Endothelial cell (in vitro differentiated cells): ENCODE data around the gene POLR1D. TPM values are rescaled to one million over a fixed set of nuclear protein-coding genes. Genes with fewer than 3 reads are reported as not detected.

Experiments used
- DNase-seq: peaks from one replicate; pipeline ENCODE4 v3.0.0; 2021; ENCODE audit warnings: low spot score
- H3K27ac Mint-ChIP-seq: one replicate; pipeline ENCODE4 v1.8.0; 2021; ENCODE audit warnings: mixed read lengths, inconsistent platforms; ENCODE audit not compliant: unreplicated experiment
- H3K27me3 Mint-ChIP-seq: one replicate; pipeline ENCODE4 v1.8.0; 2021; ENCODE audit warnings: mild to moderate bottlenecking, moderate library complexity, mixed read lengths, inconsistent platforms; ENCODE audit not compliant: unreplicated experiment
- H3K36me3 Mint-ChIP-seq: one replicate; pipeline ENCODE4 v1.8.0; 2021; ENCODE audit warnings: mild to moderate bottlenecking, low read depth, mixed read lengths, inconsistent platforms; ENCODE audit not compliant: unreplicated experiment
- H3K4me1 Mint-ChIP-seq: one replicate; pipeline ENCODE4 v1.8.0; 2021; ENCODE audit warnings: mild to moderate bottlenecking, mixed read lengths, inconsistent platforms; ENCODE audit not compliant: unreplicated experiment
- H3K4me3 Mint-ChIP-seq: one replicate; pipeline ENCODE4 v1.8.0; 2021; ENCODE audit warnings: mild to moderate bottlenecking, mixed read lengths, inconsistent platforms; ENCODE audit not compliant: unreplicated experiment
- H3K9me3 Mint-ChIP-seq: one replicate; pipeline ENCODE4 v1.8.0; 2021; ENCODE audit warnings: mixed read lengths, inconsistent platforms; ENCODE audit not compliant: unreplicated experiment
- total RNA-seq: library from RNA; stranded (reverse); fragmentation: NEBNext Ultra II Directional; extraction: Animal tissue kit (Norgen Biotek cat#: 25700); gene quantifications from one replicate; pipeline ENCODE4 v1.2.1, GENCODE V29; 2021; ENCODE audit not compliant: unreplicated experiment
- TF ChIP-seq, protein P1 (sequence below): fragments of 200-600 bp; sonication (generic); IDR thresholded peaks from one replicate; pipeline ENCODE4 v1.5.0; 2021; ENCODE audit warnings: antibody characterized with exemption; ENCODE audit not compliant: unreplicated experiment

Gene POLR1D
- total RNA-seq, 1 donor from 2014 or later = 167 TPM

DNA sequence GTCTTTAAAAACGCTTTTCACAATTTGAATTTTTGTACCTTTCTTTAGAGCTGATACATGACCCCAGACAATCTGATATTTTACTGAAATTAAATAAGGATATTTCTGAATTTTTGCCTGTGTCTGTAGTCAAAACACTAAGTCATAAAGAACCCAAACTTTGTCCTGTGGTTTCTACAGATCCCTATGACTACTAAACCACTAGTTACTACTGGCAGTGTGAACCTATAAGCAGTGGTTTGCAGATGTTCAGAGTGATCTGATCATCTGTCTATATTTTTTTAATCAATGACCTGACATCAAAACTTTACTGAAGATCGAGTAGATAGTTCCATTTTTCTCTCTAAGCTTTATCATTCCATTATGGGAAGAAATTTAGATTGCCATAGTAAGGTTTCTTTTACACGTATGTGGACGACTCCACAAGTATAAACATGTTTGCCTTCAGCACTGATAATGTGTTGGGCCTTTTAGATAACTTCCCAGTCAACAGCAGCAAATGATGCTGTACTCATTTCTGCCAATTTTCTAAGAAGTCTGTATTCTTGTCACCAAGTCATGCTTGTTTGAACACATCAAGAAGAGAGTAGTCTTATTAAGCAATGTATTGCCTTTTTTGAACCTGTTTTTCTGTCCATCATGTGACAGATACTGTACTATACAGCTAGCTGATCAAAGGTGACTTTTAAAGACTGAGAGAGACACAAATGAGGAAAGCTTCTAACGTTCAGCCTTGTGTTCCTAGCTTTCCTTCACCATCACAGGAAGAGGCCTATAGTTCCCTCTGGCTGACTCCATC lies 21.8 kb downstream of the POLR1D start:
- Mint-ChIP-seq H3K27me3 (no peaks in the 10 kb centered on the region), H3K27ac (no peak overlapping the region), H3K36me3 (peaks cover 5% of the 10 kb centered on the region), H3K4me1 (peaks cover 20% of the 10 kb centered on the region), H3K4me3 (no peak overlapping the region), H3K9me3 (no peaks in the 10 kb centered on the region)
- DNase-seq = no peak
- TF ChIP-seq, protein P1, sequence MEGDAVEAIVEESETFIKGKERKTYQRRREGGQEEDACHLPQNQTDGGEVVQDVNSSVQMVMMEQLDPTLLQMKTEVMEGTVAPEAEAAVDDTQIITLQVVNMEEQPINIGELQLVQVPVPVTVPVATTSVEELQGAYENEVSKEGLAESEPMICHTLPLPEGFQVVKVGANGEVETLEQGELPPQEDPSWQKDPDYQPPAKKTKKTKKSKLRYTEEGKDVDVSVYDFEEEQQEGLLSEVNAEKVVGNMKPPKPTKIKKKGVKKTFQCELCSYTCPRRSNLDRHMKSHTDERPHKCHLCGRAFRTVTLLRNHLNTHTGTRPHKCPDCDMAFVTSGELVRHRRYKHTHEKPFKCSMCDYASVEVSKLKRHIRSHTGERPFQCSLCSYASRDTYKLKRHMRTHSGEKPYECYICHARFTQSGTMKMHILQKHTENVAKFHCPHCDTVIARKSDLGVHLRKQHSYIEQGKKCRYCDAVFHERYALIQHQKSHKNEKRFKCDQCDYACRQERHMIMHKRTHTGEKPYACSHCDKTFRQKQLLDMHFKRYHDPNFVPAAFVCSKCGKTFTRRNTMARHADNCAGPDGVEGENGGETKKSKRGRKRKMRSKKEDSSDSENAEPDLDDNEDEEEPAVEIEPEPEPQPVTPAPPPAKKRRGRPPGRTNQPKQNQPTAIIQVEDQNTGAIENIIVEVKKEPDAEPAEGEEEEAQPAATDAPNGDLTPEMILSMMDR = no peak

DNA sequence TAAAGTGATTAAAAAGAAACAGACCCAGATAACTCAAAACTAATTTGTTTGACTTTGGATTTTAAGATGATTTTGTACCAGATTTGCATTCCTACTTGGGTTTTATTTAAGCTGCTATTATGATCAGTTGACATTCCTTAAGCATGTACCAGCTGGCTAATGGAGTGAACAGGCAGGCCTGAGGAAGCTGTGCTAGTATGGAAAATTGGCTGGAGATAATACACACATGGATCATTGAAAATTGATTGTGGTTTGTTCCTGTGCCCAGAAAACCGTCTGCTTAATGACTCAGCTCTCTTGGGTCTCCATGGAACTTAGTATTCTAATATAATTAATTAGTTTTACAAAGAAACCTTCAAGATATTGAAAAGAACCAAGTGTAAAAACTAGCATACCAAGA lies 22.6 kb downstream of the POLR1D start:
- Mint-ChIP-seq H3K4me1 (peaks cover 15% of the 10 kb centered on the region), H3K4me3 (no peak overlapping the region), H3K36me3 (peaks cover 12% of the 10 kb centered on the region), H3K27me3 (no peaks in the 10 kb centered on the region), H3K9me3 (no peaks in the 10 kb centered on the region), H3K27ac (no peak overlapping the region)
- TF ChIP-seq, protein P1 = no peak
- DNase-seq = no peak

DNA sequence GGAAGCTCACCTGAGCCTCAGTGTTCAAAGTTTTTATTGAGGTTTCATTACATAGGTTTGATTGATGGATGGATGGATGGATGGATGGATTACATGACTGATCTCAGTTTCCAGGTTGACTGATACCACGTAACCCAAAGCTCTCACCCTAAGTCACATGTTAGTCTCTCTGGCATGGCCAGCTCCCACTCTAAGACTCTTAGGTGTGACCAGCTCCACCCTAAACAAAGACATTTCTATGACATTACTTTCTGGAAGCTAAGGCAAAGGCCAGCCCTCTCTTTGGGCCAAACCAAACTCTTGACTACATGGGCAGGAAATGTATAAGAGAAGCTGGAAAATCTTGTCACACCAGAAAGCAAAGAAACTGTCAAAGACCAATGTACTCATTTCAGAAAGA lies 28.6 kb downstream of the POLR1D start:
- no peak overlapping the region for H3K27ac Mint-ChIP-seq
- DNase-seq = no peak
- peaks cover 34% of the 10 kb centered on the region for H3K36me3 Mint-ChIP-seq
- H3K9me3 Mint-ChIP-seq = no peaks in the 10 kb centered on the region
- TF ChIP-seq, protein P1 = no peak
- H3K27me3 Mint-ChIP-seq = no peaks in the 10 kb centered on the region
- H3K4me3 Mint-ChIP-seq = peak overlapping the region; percentile 57
- peaks cover under 1% of the 10 kb centered on the region for H3K4me1 Mint-ChIP-seq

DNA sequence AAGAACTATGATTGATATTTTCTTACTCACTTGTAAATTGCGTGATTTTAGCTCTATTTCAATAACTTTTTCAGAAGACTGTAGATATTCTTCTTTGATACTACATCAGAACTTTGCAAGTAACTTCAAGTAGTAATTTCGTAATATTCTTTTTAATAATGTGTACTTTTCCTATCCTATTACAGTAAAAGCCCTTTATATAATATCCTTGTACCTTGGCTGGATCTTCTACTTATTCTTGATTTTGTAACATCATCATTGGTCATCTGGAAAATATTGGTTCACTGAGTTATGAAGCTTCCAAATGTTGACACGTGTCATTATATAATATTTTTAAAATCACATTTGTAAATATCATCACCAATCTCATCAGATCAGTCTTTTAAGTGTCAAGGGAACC lies 32.4 kb downstream of the POLR1D start:
- TF ChIP-seq, protein P1 = no peak
- no peak overlapping the region for H3K4me3 Mint-ChIP-seq
- no peaks in the 10 kb centered on the region for H3K27me3 Mint-ChIP-seq
- H3K4me1 Mint-ChIP-seq = peaks cover 5% of the 10 kb centered on the region
- no peaks in the 10 kb centered on the region for H3K9me3 Mint-ChIP-seq
- no peak overlapping the region for H3K27ac Mint-ChIP-seq
- peaks cover 24% of the 10 kb centered on the region for H3K36me3 Mint-ChIP-seq
- DNase-seq = no peak

DNA sequence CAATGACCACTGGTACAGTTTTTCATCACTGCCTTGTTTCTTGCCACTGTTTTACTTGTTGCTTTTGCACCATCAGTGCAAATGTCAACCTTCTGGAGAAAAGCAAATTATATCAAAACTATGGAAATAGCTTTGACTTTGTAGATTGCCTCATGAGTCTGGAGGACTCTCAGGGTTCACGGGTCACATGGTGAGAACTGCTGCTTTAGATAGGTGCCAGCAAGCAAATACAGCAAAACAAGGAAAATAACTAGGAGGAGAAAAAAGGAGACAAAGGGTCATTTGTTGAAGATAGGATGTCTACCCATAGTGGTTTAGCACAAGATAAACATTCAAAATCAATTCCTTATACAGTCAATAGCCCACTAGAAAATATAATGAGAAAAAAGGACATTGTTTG lies 33.1 kb downstream of the POLR1D start:
- TF ChIP-seq, protein P1 = no peak
- Mint-ChIP-seq H3K27me3 (no peaks in the 10 kb centered on the region), H3K27ac (no peak overlapping the region), H3K4me3 (no peak overlapping the region), H3K9me3 (no peaks in the 10 kb centered on the region), H3K4me1 (peaks cover 5% of the 10 kb centered on the region), H3K36me3 (peaks cover 17% of the 10 kb centered on the region)
- DNase-seq = no peak
